HG03280 (cell line): ENCODE results near the gene BLOC1S3.

Experiments
- ATAC-seq: cut with Tn5 transposase; IDR thresholded peaks from one replicate; pipeline ENCODE4 v1.9.1; 2021; ENCODE audit warnings: mild to moderate bottlenecking, moderate library complexity; ENCODE audit not compliant: unreplicated experiment

The BLOC1S3 gene

GRCh38 chr19:45179072-45179891 lies 698 bp downstream of the BLOC1S3 start:
- ATAC-seq: no peak

DNA sequence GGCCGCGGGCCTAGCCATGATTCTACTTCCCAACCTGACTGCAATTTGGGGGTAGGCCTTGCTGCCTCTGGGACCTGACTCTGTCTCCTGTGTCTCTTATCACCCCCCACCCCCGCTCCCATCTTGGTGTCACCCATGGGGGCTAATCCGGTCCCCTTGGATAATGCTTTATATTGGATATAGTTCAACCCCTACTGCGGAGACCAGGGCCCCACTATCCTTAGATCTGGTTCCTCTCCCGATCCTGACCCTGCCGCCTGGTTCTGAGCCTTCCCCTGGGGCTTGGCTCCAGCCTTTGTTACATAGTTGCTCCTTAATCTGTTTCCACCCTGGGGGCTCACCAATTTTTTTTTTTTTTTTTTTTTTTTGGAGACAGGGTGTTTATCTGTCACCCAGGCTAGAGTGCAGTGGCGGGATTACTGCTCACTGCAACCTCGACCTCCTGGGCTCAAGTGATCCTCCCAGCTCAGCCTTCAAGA lies 1.3 kb downstream of the BLOC1S3 start:
- no peak for ATAC-seq

GRCh38 chr19:45180936-45181335 lies 2.4 kb downstream of the BLOC1S3 start:
- no peak for ATAC-seq

GRCh38 chr19:45182758-45183157 lies 4.2 kb downstream of the BLOC1S3 start:
- no peak for ATAC-seq

DNA sequence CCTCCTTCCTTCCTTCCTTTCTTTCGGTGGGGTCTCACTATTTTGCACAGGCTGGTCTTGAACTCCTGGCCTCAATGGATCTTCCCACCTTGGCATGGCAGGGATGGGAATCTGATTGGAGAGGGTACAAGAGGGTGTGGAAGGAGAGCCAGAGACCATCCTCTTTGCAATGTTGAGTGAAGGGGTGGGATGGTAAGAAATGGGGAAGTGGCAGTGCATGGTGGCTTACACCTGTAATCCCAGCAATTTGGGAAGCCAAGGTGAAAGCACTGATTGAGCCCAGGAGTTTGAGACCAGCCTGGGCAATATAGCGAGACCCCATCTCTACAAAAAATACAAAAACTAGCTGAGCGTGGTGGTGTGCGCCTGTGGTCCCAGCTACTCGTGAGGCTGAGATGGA lies 5.5 kb downstream of the BLOC1S3 start:
- no peak for ATAC-seq

DNA sequence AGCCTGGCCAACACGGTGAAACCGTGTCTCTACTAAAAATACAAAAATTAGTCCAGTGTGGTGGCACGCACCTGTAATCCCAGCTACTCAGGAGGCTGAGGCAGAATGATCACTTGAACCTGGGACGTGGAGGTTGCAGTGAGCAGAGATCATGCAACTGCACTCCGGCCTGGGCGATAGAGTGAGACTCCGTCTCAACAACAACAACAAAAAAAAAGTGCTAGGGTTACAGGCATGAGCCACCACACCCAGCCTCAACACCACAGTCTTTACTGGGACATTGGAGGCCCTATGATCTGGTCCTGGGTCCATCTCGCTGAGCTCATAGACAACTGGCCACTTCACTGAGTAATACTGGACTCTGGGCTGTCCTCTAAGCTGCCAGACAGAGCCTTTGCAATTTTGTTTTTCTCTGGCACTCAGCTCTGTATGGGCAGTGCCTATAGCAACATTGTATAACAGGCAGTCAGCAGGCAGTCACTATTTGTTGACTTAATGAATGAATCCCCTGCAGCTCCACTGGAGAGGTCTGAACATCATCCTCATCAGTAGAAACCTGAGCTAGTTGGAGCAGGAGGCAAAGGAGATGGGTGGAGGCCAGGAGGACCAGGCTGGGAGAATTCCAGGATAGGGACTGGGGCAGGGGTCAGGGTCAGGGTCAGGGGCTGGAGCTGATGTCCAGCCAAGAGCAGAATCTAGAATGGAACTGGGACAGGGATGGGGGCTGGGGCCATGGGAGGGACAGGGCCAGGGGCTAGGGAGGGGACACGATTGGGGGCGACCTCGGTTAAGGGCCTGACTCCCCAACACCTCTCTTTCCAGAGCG lies 8.1 kb downstream of the BLOC1S3 start:
- ATAC-seq: no peak

DNA sequence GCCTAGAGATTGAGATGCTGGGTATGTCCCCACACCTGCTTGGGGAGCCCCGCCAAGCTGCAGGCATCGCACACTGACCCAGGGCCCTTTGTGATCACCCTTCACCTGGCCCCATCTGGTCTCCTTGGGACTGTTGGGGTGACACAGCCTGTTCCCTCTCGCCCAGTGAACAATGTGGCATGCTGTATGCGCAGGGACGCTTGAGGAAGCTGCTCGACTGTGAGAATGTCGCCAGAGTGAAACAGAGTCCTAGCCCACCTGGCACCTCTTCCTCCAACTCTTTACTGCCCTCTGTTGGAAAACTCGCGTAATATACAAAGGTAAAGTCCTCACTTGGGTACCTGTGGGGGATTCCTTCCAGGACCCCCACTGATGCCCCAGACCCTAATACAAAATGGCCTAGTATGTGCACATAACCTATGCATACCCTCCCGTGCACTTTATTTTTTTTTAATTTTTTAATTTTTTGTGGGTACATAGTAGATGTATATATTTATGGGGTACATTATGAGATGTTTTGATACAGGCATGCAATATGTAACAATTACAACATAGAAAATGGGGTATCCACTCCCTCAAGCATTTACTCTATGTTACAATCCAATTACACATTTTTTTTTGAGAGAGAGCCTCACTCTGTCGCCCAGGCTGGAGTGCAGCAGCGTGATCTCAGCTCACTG lies 9.0 kb downstream of the BLOC1S3 start:
- no peak for ATAC-seq

DNA sequence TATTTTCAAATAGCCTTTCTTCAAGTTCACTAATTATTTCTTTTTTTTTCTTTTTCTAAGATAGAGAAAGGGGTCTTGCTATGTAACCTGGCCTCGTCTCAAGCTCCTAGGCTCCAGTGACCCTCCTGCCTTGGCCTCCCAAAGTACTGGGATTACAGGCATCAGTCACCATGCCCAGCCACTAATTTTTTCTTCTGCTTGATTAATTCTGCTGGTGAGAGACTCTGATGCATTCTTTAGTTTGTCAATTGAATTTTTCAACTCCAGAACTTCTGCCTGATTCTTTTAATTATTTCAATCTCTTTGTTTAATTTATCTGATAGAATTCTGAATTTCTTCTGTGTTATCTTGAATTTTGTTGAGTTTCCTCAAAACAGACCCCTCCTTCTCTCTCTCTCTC lies 11.4 kb downstream of the BLOC1S3 start:
- no peak for ATAC-seq

GRCh38 chr19:45191375-45191774 lies 12.8 kb downstream of the BLOC1S3 start:
- ATAC-seq: no peak

GRCh38 chr19:45195764-45196163 lies 17.2 kb downstream of the BLOC1S3 start:
- no peak for ATAC-seq

GRCh38 chr19:45200568-45200967 lies 22.0 kb downstream of the BLOC1S3 start:
- no peak for ATAC-seq

- no peak for ATAC-seq
These were observed 24.1 kb downstream of the BLOC1S3 start for GRCh38 chr19:45202637-45203036.

DNA sequence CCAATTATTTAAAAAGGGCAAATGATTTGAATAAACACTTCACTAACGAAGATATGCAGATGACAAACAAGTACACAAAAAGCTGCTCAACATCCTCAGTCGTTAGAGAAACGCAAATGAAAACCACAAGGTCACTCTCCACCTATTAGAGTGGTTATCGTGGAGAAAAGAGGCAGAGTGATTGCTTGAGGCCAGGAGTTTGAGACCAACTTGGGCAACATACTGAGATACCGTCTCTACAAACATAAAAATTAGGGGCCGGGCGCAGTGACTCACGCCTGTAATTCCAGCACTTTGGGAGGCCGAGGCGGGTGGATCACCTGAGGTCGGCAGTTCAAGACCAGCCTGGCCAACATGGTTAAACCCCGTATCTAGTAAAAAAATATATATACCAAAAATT lies 27.2 kb downstream of the BLOC1S3 start:
- no peak for ATAC-seq

GRCh38 chr19:45206328-45206727 lies 27.7 kb downstream of the BLOC1S3 start:
- ATAC-seq: no peak

DNA sequence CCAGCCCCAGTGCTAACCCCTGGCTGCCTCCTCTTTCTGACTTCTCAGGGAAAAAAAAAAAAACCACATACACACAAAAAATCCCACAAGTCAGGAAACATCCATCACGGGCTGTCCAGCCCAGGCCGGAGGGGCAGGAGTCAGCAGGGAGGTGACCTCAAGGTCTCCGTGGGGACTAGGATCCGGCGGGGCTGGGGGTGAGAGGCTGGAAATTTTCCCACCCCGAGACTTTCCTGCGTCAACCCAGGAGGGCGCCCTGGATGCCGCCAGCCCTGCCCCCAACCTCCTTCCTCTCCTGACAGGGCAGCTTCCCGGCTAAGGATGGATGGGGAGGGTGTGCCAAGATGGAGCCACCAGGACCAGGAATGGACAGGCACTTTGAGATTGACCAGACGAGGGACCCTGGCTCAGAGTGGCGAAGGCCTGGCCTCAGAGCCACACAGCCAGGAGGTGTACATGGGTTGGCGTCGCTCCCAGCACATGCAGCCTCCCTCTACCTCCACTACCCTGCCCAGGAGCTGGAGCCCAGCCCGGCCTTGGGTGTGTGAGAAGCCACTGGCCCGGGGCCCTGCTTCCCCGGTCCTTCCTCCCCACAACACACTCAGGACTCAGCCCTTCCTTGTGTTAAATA lies 33.3 kb downstream of the BLOC1S3 start:
- ATAC-seq: no peak

GRCh38 chr19:45213031-45213430 lies 34.4 kb downstream of the BLOC1S3 start:
- ATAC-seq: no peak

- no peak for ATAC-seq
These were observed 37.0 kb downstream of the BLOC1S3 start for GRCh38 chr19:45215391-45216191.

GRCh38 chr19:45216667-45217066 lies 38.1 kb downstream of the BLOC1S3 start:
- ATAC-seq: no peak

DNA sequence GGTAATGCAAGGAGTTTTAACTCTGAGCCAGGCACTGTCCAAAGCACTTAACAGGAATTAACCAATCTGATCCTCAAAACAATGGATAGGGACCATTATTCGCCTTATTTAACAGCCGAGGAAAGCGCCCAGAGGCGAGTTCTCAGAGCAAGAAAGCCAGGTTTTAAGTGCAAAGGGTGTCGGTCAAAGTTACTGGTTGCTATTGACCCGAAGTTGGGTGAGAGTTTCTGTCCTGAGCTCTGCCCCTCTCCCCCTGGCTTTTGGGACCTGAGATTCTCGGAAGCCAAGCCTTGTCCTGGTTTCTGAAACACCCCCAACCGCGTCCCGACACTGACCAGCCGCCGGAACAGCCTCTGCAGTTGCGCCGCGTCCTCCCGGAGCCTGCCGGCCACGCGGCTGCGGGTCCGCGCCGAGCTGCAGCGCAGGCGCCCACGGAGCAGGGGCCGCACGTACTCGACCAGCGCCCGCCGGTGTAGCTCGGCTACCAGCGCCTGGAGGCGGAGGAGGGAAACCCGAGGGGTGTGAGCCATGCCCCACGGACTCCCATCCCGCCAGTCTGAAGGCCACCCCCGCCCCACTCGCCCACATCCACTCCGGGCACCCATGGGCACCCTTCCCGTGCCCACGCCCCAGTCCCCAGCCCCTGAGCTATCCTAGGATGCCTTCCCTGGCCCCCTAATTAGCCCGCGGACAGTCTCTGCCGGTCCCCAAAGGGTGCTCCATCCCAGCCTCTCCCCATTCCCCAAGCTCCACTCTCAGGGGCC lies 38.8 kb downstream of the BLOC1S3 start:
- ATAC-seq: no peak
